Daoy (cell line): Measurements from ENCODE around the gene GALNT5. TPM values are rescaled to one million over a fixed set of nuclear protein-coding genes. Genes with fewer than 3 reads are reported as not detected.
A peak's percentile ranks its signal among the peaks of the same experiment; 100 is the strongest.

Source experiments
- DNase-seq: peaks from one replicate; pipeline ENCODE4 v3.0.0-alpha.2; 2015; ENCODE audit warnings: low read depth
- total RNA-seq: library from RNA; depleted of rRNA; stranded (reverse); fragments of >200 nt; shearing (Covaris generic); gene quantifications from 2 replicates; pipeline ENCODE4 v1.2.3, GENCODE V29; 2014

GALNT5 gene
- total RNA-seq, 1 experiment from 2014 or later, result under 0.01 TPM

DNA sequence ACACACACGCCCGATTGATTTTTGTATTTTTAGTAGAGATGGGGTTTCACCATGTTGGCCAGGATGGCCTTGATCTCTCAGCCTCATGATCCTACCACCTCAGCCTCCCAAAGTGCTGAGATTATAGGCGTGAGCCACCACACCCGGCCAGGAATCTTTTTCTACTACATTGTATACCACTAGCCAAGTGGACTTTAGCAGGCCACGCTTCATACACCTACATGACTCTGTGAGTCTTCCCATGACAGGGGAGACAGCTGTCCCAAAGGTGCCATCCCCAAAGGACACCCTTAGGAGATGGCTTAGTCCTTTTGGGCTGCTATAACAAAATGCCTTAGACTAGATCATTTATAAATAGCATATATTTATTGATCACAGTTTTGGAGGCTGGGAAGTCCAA is 35.3 kb downstream of the GALNT5 start:
- no peak for DNase-seq

DNA sequence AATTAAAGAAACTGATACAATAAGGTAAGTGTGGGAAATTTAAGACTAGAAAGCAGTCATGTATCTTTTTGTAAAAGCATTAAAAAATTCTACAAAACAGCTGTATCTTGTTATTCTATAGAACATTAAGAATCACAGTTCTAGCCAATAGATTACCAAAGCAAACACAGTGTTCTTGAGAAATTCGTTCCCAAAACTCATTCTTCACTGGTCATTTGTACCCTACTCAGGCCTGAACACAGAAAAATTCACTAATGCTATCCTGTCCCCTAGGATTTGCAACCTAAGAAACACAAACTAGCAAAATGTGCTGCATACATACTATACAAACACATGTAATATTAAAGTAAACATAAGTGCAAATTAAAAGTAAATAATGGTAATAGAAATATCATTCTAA is 39.0 kb downstream of the GALNT5 start:
- no peak for DNase-seq

GRCh38 chr2:157296958-157297357 is 39.5 kb downstream of the GALNT5 start:
- no peak for DNase-seq

GRCh38 chr2:157301307-157301706 is 43.8 kb downstream of the GALNT5 start:
- no peak for DNase-seq

DNA sequence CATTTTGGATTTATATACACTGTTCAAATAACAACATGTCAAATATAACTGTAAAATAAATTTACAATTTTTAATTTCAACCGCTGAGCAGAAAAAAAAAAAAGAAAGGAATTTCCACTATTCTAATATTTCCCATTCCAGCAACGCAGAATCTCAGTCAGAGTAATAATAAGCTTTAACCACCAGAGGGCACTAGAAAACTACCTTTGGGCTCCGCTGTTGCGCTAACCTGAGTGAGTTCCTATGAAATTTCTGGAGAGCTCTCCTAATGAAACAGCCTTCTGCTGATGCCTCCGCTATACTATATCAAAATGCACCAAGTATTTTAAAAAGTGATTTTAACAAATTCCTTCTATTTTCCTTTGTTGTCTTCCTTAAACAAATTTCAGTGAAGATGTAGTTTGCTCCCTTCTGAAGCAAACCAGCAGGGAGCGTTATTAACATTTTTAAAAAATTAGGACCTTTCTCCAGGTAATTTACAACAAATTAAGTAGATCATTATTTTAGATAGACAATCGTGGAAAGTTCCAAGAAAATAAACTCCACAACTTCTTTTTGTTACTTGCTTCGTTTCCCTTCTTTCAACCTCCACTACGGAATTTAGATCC is 45.1 kb downstream of the GALNT5 start:
- DNase-seq, result peak; percentile 24

- DNase-seq, result no peak
Measured at GRCh38 chr2:157303612-157304011, 46.1 kb downstream of the GALNT5 start.

- DNase-seq, result peak; percentile 4
Measured at GRCh38 chr2:157304811-157305722, 47.6 kb downstream of the GALNT5 start.

- DNase-seq, result no peak
Measured at GRCh38 chr2:157305723-157306110, 48.2 kb downstream of the GALNT5 start.

DNA sequence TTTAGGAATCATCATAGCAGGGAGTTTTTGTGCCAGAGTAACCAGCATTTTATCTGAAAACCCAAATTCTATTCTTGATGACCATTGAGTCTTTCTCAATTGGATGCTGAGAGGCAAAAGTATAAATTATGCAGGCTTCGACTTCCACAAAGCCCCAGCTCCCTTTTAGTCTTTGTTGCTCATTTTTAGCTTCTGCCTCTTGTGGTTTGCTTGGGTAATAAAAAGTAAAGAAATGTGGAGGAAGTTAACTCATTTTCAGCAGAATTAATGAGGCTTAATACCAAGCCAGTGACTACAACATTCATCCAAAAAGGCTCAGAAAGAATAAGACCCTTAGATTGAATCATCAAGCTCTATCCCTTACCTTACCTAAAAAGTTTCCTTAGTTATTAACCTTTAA is 49.5 kb downstream of the GALNT5 start:
- no peak for DNase-seq

GRCh38 chr2:157309878-157310277 is 52.4 kb downstream of the GALNT5 start:
- DNase-seq, result no peak

- no peak for DNase-seq
Measured at GRCh38 chr2:157311706-157312105, 54.2 kb downstream of the GALNT5 start.

GRCh38 chr2:157312866-157313486 is 55.5 kb downstream of the GALNT5 start:
- no peak for DNase-seq

GRCh38 chr2:157315901-157316300 is 58.4 kb downstream of the GALNT5 start:
- DNase-seq, result no peak

DNA sequence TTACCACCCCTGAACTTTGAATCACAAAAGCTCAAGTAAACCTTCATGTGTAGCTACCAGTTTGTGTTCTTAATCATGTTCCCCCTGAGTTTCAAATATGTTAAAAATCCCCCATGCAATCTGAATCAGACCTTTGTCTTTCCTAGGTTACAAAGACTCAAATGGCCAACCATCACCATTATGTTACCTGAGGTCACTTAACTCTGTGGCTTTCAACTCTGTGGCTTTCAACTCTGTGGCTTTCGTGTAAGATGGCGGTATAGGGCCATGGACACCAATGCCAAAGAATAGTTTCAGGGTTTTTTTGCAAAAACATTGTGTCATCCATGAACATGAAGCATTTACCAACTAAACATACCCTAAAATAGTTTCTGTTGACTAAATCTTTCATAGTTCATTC is 61.4 kb downstream of the GALNT5 start:
- DNase-seq, result no peak

DNA sequence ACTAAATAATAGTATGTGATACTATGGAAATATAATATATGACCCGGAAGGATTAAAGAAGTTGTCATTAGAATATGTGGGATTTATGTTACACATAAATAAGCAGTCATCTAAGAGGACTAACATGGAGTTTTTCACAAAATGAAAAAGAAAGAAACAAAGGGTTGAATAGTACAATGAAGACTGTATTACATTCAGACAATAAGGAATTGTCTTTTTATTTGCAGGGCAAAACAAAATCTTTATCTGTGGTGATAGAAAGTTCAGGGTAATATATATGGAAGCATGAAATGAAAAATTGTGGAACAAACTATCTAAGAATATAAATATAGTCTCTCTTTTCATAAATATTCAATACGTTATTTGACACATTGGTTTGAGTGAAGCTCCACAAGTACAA is 62.3 kb downstream of the GALNT5 start:
- DNase-seq, result no peak

DNA sequence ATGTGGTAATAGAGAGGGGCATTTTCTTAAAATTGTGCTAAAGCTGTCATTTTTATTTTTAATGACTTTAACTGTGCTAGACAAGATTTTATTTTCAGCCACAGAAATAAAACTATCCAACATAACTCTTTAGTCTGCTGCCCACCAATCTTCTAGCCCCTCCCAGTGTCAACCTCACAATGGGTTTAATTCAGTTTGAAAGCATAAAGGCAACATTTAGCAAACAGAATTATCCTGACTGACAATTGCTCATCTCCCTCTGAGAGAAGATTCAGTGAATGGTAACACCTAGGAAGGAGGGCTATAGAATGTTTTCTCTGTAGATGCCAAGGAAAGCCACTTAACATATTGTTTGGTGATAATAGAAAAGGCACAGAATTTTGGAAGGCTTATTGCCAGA is 62.9 kb downstream of the GALNT5 start:
- DNase-seq, result no peak

- DNase-seq, result no peak
Measured at GRCh38 chr2:157321466-157321865, 64.0 kb downstream of the GALNT5 start.

DNA sequence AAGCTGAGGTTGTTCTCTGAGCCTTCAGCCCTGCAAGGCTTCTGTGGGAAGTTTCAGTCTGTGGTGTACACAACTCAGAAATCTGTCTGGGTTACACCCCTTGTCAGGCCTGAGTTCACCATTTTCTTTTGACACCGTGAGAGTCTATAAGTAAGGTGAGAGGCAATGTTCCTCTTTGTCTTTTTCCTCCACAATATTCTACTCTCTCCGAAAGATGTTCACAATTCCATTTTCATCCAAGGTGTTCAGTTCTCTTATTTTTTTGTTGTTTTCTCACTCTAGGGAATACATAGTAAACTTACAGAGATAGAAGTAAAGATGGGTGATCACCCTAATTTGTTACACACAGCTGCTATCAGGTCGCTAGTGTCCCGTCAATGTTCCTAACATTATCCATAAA is 64.9 kb downstream of the GALNT5 start:
- DNase-seq, result no peak

- no peak for DNase-seq
Measured at GRCh38 chr2:157324331-157324843, 66.9 kb downstream of the GALNT5 start.

- DNase-seq, result no peak
Measured at GRCh38 chr2:157325786-157326185, 68.3 kb downstream of the GALNT5 start, which contains the start of gene ERMN. Gene ERMN, minus strand, starts transcription at chr2:157325824. Its CDS starts 182 bp downstream, at chr2:157325642.

GRCh38 chr2:157326698-157327097 is 69.2 kb downstream of the GALNT5 start:
- DNase-seq, result no peak

- DNase-seq, result no peak
Measured at GRCh38 chr2:157327200-157327599, 69.7 kb downstream of the GALNT5 start.
